GM23338 (cell line): ENCODE data around the gene TNRC18. TPM values are rescaled to one million over a fixed set of nuclear protein-coding genes. Genes with fewer than 3 reads are reported as not detected.
"Not testable (repeated sequence)": the region's sequence is repeated elsewhere in the genome, so short reads cannot be mapped to it uniquely, and the experiment has no call there.

Experiments
- ATAC-seq: fragments of 200-7000 bp; cut with Tn5 transposase; 3 replicates; pipeline ENCODE4 v1.9.1; 2020
- DNase-seq: peaks from one replicate; pipeline ENCODE4 v3.0.0-alpha.2; 2015; ENCODE audit warnings: low spot score
- H2AFZ ChIP-seq: fragments of 200-600 bp; sonication (generic); 2 replicates; pipeline ENCODE4 v1.8.0; 2016; ENCODE audit warnings: antibody characterized with exemption, mild to moderate bottlenecking, moderate library complexity
- H3F3A ChIP-seq: fragments of 200-600 bp; sonication (generic); replicated peaks from 2 replicates; pipeline ENCODE4 v1.8.0; 2017; ENCODE audit warnings: antibody characterized with exemption, mixed run types, low read depth
- H3K27ac ChIP-seq: fragments of 200-600 bp; sonication (generic); 2 replicates; pipeline ENCODE4 v1.6.1; 2016; ENCODE audit warnings: low read depth
- H3K27me3 ChIP-seq: fragments of 200-600 bp; sonication (generic); 2 replicates; pipeline ENCODE4 v1.8.0; 2016; ENCODE audit warnings: mild to moderate bottlenecking, mixed run types, moderate library complexity; ENCODE audit not compliant: insufficient read depth
- H3K36me3 ChIP-seq: fragments of 200-600 bp; sonication (generic); 2 replicates; pipeline ENCODE4 v1.8.0; 2016; ENCODE audit warnings: mild to moderate bottlenecking; ENCODE audit not compliant: insufficient read depth
- H3K4me1 ChIP-seq: fragments of 200-600 bp; sonication (generic); 2 replicates; pipeline ENCODE4 v1.8.0; 2016; ENCODE audit warnings: mild to moderate bottlenecking, moderate library complexity; ENCODE audit not compliant: insufficient read depth
- H3K4me2 ChIP-seq: fragments of 200-600 bp; sonication (generic); 2 replicates; pipeline ENCODE4 v1.7.1; 2017; ENCODE audit warnings: mixed run types
- H3K4me3 ChIP-seq: fragments of 200-600 bp; sonication (generic); 2 replicates; pipeline ENCODE4 v1.6.1; 2016; ENCODE audit warnings: mixed run types
- H3K79me2 ChIP-seq: fragments of 200-600 bp; sonication (generic); replicated peaks from 2 replicates; pipeline ENCODE4 v1.8.0; 2017; ENCODE audit warnings: mild to moderate bottlenecking; ENCODE audit not compliant: insufficient read depth
- H3K9me2 ChIP-seq: fragments of 200-600 bp; sonication (generic); 2 replicates; pipeline ENCODE4 v1.8.0; 2017; ENCODE audit not compliant: insufficient read depth
- H4K20me1 ChIP-seq: fragments of 200-600 bp; sonication (generic); replicated peaks from 2 replicates; pipeline ENCODE4 v1.8.0; 2017; ENCODE audit warnings: mild to moderate bottlenecking; ENCODE audit not compliant: insufficient read depth
- H3K27ac Mint-ChIP-seq: 2 replicates; pipeline ENCODE4 v1.8.0; 2020; ENCODE audit warnings: inconsistent platforms, mild to moderate bottlenecking, moderate library complexity, mixed read lengths
- H3K27me3 Mint-ChIP-seq: 3 replicates; pipeline ENCODE4 v1.8.0; 2022; ENCODE audit warnings: low read depth, mild to moderate bottlenecking, moderate library complexity, mixed read lengths, inconsistent platforms; ENCODE audit not compliant: insufficient read depth, poor library complexity
- H3K36me3 Mint-ChIP-seq: 3 replicates; pipeline ENCODE4 v1.8.0; 2021; ENCODE audit warnings: low read depth, mild to moderate bottlenecking, inconsistent platforms, moderate library complexity, mixed read lengths
- H3K4me1 Mint-ChIP-seq: 3 replicates; pipeline ENCODE4 v1.8.0; 2020; ENCODE audit warnings: mild to moderate bottlenecking, inconsistent platforms, mixed read lengths
- H3K4me3 Mint-ChIP-seq: 3 replicates; pipeline ENCODE4 v1.8.0; 2021; ENCODE audit warnings: moderate library complexity, mild to moderate bottlenecking, inconsistent platforms, mixed read lengths
- H3K9me3 Mint-ChIP-seq: 3 replicates; pipeline ENCODE4 v1.8.0; 2020; ENCODE audit warnings: moderate library complexity, mild to moderate bottlenecking, inconsistent platforms, mixed read lengths
- CREB1 ChIP-seq: fragments of 250-450 bp; sonication (Bioruptor Pico); IDR thresholded peaks from 2 replicates; pipeline ENCODE4 v1.5.0; 2020; ENCODE audit warnings: low read depth, mild to moderate bottlenecking, moderate library complexity
- EZH2 ChIP-seq: fragments of 200-600 bp; sonication (generic); IDR thresholded peaks from one replicate; pipeline ENCODE4 v1.8.0; 2017; ENCODE audit warnings: antibody characterized with exemption, mild to moderate bottlenecking, low read depth; ENCODE audit not compliant: unreplicated experiment
- NANOG ChIP-seq: IDR thresholded peaks from 2 replicates; pipeline ENCODE4 v1.6.1; 2016; ENCODE audit warnings: antibody characterized with exemption, borderline replicate concordance
- POLR2AphosphoS5 ChIP-seq: IDR thresholded peaks from 2 replicates; pipeline ENCODE4 v1.6.1; 2016; ENCODE audit warnings: antibody characterized with exemption, low read depth
- polyA plus RNA-seq: library from polyadenylated mRNA; unstranded; fragments of >200 nt; fragmentation: Nextera tagmentation; extraction: Ambion mirVana; gene quantifications from 2 replicates; pipeline ENCODE4 v1.2.1, GENCODE V29; 2016
- total RNA-seq: library from RNA; depleted of rRNA; stranded (reverse); fragments of >200 nt; shearing (Covaris generic); gene quantifications from 2 replicates; pipeline ENCODE4 v1.2.3, GENCODE V29; 2014
- TF ChIP-seq, protein P1 (sequence below), 2 experiments: fragments of 200-600 bp in 1 of 2; sonication (generic) in 1 of 2; conservative IDR thresholded peaks; 2 replicates each; pipeline versions ENCODE4 v1.5.1 to v1.6.1; 2016 to 2017; ENCODE audit warnings: antibody characterized with exemption in 2 of 2, low read depth in 2 of 2, mild to moderate bottlenecking in 2 of 2, moderate library complexity in 1 of 2
- TF ChIP-seq, protein P2 (sequence below): IDR thresholded peaks from one replicate; pipeline ENCODE4 v1.6.1; 2018; ENCODE audit warnings: antibody characterized with exemption; ENCODE audit not compliant: unreplicated experiment

Gene TNRC18
- total and polyA plus RNA-seq, 2 experiments from 2014 or later: 2.1 to 17.5 TPM

DNA sequence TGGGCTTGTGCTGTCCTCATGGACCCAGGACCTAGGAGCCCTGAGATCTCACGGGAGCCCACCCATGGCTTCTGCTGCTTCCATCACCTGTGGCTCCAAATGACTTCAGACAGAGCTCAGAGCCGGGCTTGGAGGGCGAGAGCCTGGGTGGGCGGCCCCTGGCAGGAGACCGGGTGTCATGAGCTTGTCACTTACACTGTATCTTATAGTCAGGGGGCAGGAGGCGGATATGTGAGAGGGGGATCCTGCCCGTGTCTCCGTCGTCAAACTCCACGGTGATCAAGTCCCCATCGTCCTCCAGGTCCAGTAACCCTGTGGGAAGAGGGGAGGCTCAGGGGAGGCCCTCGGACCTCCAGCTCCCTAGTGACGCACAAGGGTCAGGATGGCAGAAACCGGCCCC, 107.9 kb downstream of the TNRC18 start (continued):
- TF ChIP-seq, protein P1, sequence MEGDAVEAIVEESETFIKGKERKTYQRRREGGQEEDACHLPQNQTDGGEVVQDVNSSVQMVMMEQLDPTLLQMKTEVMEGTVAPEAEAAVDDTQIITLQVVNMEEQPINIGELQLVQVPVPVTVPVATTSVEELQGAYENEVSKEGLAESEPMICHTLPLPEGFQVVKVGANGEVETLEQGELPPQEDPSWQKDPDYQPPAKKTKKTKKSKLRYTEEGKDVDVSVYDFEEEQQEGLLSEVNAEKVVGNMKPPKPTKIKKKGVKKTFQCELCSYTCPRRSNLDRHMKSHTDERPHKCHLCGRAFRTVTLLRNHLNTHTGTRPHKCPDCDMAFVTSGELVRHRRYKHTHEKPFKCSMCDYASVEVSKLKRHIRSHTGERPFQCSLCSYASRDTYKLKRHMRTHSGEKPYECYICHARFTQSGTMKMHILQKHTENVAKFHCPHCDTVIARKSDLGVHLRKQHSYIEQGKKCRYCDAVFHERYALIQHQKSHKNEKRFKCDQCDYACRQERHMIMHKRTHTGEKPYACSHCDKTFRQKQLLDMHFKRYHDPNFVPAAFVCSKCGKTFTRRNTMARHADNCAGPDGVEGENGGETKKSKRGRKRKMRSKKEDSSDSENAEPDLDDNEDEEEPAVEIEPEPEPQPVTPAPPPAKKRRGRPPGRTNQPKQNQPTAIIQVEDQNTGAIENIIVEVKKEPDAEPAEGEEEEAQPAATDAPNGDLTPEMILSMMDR (conservative IDR thresholded peaks at IDR 0.05; ENCODE audit: low read depth in 2 of 2): no peak

DNA sequence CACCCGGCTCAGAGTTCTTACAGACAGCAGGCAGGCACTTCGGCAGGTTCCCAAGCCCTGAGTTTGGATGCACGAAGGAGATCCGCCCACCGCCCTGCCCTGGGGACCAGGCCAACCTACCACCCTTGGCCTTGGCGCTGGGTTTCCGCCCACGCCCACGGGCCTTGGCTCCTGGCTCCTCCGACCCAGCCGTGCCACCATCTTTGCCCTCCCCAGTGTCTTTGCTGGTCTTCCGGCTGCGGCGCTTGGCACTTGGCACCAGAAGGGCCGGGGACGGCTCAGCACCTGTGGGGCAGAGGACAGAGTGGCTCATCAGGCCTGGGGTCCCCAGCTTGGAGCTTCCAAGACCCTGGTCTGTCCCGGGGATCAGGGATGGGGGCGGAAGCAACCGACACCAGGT, 108.8 kb downstream of the TNRC18 start:
- Histone ChIP-seq H2AFZ (no peak overlapping the region), H3K27ac (no peak overlapping the region), H3K27me3 (no peaks in the 10 kb centered on the region), H3K9me2 (no peaks in the 10 kb centered on the region), H3K79me2 (no peaks in the 10 kb centered on the region), H3K4me2 (no peak overlapping the region), H4K20me1 (no peaks in the 10 kb centered on the region), H3K4me3 (no peak overlapping the region), H3F3A (no peaks in the 10 kb centered on the region), H3K36me3 (no peaks in the 10 kb centered on the region), H3K4me1 (no peaks in the 10 kb centered on the region)
- Mint-ChIP-seq H3K27ac (no peak overlapping the region), H3K4me3 (no peak overlapping the region), H3K4me1 (no peaks in the 10 kb centered on the region), H3K27me3 (peaks cover 11% of the 10 kb centered on the region), H3K9me3 (peaks cover 9% of the 10 kb centered on the region), H3K36me3 (peaks cover 12% of the 10 kb centered on the region; the same call in 1 of the 3 replicates)
- TF ChIP-seq NANOG (no peak), CREB1 (no peak), EZH2 (no peak), POLR2AphosphoS5 (no peak)
- TF ChIP-seq, protein P2, sequence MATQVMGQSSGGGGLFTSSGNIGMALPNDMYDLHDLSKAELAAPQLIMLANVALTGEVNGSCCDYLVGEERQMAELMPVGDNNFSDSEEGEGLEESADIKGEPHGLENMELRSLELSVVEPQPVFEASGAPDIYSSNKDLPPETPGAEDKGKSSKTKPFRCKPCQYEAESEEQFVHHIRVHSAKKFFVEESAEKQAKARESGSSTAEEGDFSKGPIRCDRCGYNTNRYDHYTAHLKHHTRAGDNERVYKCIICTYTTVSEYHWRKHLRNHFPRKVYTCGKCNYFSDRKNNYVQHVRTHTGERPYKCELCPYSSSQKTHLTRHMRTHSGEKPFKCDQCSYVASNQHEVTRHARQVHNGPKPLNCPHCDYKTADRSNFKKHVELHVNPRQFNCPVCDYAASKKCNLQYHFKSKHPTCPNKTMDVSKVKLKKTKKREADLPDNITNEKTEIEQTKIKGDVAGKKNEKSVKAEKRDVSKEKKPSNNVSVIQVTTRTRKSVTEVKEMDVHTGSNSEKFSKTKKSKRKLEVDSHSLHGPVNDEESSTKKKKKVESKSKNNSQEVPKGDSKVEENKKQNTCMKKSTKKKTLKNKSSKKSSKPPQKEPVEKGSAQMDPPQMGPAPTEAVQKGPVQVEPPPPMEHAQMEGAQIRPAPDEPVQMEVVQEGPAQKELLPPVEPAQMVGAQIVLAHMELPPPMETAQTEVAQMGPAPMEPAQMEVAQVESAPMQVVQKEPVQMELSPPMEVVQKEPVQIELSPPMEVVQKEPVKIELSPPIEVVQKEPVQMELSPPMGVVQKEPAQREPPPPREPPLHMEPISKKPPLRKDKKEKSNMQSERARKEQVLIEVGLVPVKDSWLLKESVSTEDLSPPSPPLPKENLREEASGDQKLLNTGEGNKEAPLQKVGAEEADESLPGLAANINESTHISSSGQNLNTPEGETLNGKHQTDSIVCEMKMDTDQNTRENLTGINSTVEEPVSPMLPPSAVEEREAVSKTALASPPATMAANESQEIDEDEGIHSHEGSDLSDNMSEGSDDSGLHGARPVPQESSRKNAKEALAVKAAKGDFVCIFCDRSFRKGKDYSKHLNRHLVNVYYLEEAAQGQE: no peak
- DNase-seq: no peak
- no peak; the same call in 2 of the 3 replicates for ATAC-seq

DNA sequence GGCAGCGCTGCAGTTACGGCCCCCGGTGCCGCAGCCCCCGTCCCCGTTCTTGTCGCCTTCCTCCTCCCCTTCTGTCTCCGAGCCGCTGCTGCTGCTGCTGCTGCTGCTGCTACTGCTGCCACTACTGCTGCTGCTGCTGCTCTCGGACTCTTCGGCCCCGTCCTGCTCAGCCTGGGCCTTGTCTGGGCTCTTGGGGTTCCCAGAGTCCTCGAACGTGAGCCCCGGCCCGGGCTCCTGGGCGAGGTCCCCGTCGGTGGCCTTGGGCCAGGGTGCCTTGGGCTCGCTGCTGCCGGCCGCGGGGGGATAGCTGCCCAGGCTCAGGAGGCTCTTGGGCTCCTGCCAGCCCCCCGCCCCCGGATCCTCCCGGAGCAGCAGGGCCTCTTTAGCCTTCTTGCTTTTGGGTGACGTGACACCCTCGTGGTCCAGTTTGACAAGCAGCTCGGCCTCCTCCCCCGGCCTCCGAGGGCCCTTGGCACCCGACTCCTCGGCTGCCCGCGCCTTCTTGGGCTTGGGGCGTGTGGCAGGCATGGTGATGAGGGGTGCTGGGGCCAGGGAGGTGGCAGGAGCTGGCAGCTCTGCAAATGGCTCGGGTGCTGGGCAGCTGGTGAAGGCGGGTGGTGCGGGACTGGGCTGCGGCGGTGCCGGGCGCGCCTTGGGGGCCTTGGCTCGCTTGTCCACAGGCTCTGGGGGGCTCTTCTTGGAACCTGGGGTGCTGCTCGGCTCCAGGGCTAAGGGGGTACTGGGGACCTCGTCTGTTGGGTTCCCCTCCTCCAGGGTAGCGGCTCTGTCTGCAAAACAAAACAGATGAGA, 110.4 kb downstream of the TNRC18 start:
- DNase-seq: not testable (repeated sequence)

DNA sequence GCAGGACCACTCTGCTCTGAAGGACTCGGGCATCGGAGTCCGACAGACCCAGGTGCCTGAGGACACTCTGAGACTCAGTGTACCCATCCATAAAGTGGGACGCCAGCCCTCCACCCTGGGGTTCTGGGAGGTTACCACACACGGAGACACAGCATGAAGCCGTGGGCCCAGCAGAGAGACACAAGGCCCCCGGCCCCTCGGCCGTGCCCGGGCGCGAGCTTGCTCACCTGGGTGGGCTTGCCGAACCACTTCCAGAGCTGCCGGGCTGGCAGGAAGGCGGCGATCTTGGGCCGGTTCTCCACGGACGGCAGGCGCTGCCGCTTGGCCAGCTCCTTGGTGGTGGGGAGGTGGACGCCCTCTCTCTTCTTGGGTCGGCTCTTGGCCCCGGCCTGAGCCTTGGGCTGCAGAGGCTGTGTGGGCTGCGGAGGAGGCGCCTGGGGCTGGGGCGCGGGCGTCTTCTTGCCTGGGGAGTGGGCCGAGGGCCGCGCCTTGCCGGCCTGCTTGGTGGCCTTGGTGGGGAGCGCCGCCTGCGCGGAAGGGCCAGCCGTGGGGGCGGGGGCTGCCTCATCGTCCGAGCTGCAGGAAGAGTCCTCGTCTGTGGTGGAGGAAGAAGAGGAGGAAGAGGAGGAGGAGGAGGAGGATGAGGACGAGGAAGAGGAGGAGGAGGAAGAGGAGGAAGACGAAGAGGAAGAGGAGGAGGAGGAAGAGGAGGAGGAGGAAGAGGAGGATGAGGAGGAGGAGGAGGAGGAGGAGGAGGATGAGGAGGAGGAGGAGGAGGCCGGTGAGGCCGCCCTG, 111.2 kb downstream of the TNRC18 start:
- not testable (repeated sequence) for H3K4me1 Mint-ChIP-seq, H2AFZ ChIP-seq, H3K4me2 ChIP-seq, H3F3A ChIP-seq, H3K36me3 ChIP-seq, H3K9me3 Mint-ChIP-seq, H3K4me3 Mint-ChIP-seq, H3K36me3 Mint-ChIP-seq, H3K27ac ChIP-seq, DNase-seq, H3K27me3 ChIP-seq, H3K79me2 ChIP-seq, H3K4me1 ChIP-seq, H4K20me1 ChIP-seq, H3K4me3 ChIP-seq, H3K27me3 Mint-ChIP-seq, H3K9me2 ChIP-seq, H3K27ac Mint-ChIP-seq
- peak; percentile 17; the same call in 2 of the 3 replicates for ATAC-seq

More for the DNA sequence above, 110.4 kb downstream of the TNRC18 start:
- H3K4me2 ChIP-seq, H3K27me3 Mint-ChIP-seq, H3K27ac Mint-ChIP-seq, H3K9me2 ChIP-seq, H3K4me1 Mint-ChIP-seq, H3K79me2 ChIP-seq, H3K4me1 ChIP-seq, H3K36me3 ChIP-seq, H3K27ac ChIP-seq, H3K27me3 ChIP-seq, H2AFZ ChIP-seq, H3K36me3 Mint-ChIP-seq, H3F3A ChIP-seq, H3K4me3 ChIP-seq, H3K9me3 Mint-ChIP-seq, H4K20me1 ChIP-seq, H3K4me3 Mint-ChIP-seq: not testable (repeated sequence)
- peak; percentile 12; the same call in 1 of the 3 replicates for ATAC-seq
